ENCODE measurements around the gene ZNF205.
"Not testable (repeated sequence)": the region's sequence is repeated elsewhere in the genome, so short reads cannot be mapped to it uniquely, and the experiment has no call there.

ZNF205 gene

GRCh38 chr16:3112058-3112880, at the start of gene ZNF205:
Gene ZNF205 (plus strand): TSS chr16:3112586. CDS start chr16:3113431, 845 bp downstream.
- no peak for DNase-seq (ENCODE audit: low read depth, low spot score)

- DNase-seq (ENCODE audit: low read depth, low spot score), result no peak
Observed at GRCh38 chr16:3063625-3064386, 48.6 kb upstream of the ZNF205 start.

GRCh38 chr16:3065069-3065741, 47.2 kb upstream of the ZNF205 start, which contains the start of gene IL32:
Gene IL32 (plus strand): TSS chr16:3065640. CDS start chr16:3065812, 172 bp downstream.
- peak; percentile 50 for DNase-seq (ENCODE audit: low read depth, low spot score)

- DNase-seq (ENCODE audit: low read depth, low spot score), result no peak
Observed at GRCh38 chr16:3065742-3066439, 46.5 kb upstream of the ZNF205 start.

GRCh38 chr16:3066440-3066748, 46.0 kb upstream of the ZNF205 start:
- DNase-seq (ENCODE audit: low read depth, low spot score), result no peak

GRCh38 chr16:3068487-3068886, 43.9 kb upstream of the ZNF205 start:
- no peak for DNase-seq (ENCODE audit: low read depth, low spot score)

- DNase-seq (ENCODE audit: low read depth, low spot score), result not testable (repeated sequence)
Observed at GRCh38 chr16:3069146-3069545, 43.2 kb upstream of the ZNF205 start.

GRCh38 chr16:3070608-3071111, 41.7 kb upstream of the ZNF205 start:
- DNase-seq (ENCODE audit: low read depth, low spot score), result no peak

- no peak for DNase-seq (ENCODE audit: low read depth, low spot score)
Observed at GRCh38 chr16:3071655-3072054, 40.7 kb upstream of the ZNF205 start.

- not testable (repeated sequence) for DNase-seq (ENCODE audit: low read depth, low spot score)
Observed at GRCh38 chr16:3072148-3072547, 40.2 kb upstream of the ZNF205 start.

GRCh38 chr16:3072576-3073263, 39.7 kb upstream of the ZNF205 start:
- DNase-seq (ENCODE audit: low read depth, low spot score), result not testable (repeated sequence)

- no peak for DNase-seq (ENCODE audit: low read depth, low spot score)
Observed at GRCh38 chr16:3073448-3073847, 38.9 kb upstream of the ZNF205 start.

GRCh38 chr16:3074860-3075522, 37.4 kb upstream of the ZNF205 start:
- DNase-seq (ENCODE audit: low read depth, low spot score), result peak; percentile 71

- DNase-seq (ENCODE audit: low read depth, low spot score), result no peak
Observed at GRCh38 chr16:3075523-3075915, 36.9 kb upstream of the ZNF205 start.

GRCh38 chr16:3075946-3076345, 36.4 kb upstream of the ZNF205 start:
- not testable (repeated sequence) for DNase-seq (ENCODE audit: low read depth, low spot score)

- DNase-seq (ENCODE audit: low read depth, low spot score), result no peak
Observed at GRCh38 chr16:3076577-3076976, 35.8 kb upstream of the ZNF205 start.

- no peak for DNase-seq (ENCODE audit: low read depth, low spot score)
Observed at GRCh38 chr16:3080024-3080423, 32.4 kb upstream of the ZNF205 start.

- DNase-seq (ENCODE audit: low read depth, low spot score), result not testable (repeated sequence)
Observed at GRCh38 chr16:3081957-3082356, 30.4 kb upstream of the ZNF205 start.

- DNase-seq (ENCODE audit: low read depth, low spot score), result not testable (repeated sequence)
Observed at GRCh38 chr16:3083408-3083807, 29.0 kb upstream of the ZNF205 start.

- DNase-seq (ENCODE audit: low read depth, low spot score), result no peak
Observed at GRCh38 chr16:3084491-3084890, 27.9 kb upstream of the ZNF205 start.

All from activated CD4-positive, CD25-positive, alpha-beta regulatory T cell treated with anti-CD3 and anti-CD28 coated beads, Interleukin-2, amount 50 U/mL, for 16 hours (primary cell).